GM10847 (cell line): ENCODE data around the gene TBX4.

Experiments used
- POLR2A ChIP-seq: IDR thresholded peaks from 2 replicates; pipeline ENCODE4 v1.6.1; 2011; ENCODE audit not compliant: insufficient read length; ENCODE audit errors: extremely low read depth

Gene TBX4

DNA sequence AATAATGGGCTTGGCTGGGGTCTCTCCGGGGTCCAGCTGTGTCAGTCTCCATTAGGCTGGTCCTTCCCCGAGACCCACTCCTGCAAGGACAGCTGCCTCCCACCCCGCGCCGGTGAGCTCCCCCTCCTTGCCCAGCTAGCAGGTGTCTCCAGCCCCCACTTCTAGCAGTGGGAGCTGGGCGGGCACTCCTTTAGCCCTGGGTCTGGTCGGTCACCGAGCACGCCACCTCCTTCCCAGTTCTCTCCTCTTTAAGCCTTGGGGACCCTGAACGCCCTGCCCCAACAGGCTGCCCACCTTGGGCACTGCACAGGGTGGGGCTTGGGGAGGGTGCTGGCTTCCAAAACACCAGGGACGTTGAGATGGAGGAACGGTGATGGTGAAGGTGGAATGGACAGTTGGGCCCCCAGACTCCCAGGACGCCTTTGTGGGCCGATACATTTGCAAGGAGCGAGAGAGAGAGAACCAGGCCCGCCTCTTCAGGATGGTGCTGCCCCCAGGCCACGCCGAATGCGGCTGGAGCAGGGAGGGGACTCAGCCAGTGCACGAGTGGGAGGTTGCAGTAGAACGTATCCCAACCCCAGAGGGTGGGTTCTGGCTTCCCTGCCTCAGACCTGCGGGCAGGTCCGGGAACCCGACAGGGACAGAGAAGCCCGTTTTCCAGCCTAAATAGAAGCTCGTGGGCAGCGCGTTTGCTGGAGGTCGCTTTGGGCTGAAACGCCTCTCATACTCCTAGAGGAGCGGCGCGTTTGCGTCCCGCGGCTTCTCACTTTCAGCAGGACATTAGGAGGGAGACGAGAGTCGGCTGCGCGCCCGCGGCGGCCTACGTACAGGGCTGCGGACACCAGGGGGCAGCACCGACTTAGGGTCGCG lies 41.8 kb upstream of the TBX4 start:
- TF ChIP-seq POLR2A: no peak

DNA sequence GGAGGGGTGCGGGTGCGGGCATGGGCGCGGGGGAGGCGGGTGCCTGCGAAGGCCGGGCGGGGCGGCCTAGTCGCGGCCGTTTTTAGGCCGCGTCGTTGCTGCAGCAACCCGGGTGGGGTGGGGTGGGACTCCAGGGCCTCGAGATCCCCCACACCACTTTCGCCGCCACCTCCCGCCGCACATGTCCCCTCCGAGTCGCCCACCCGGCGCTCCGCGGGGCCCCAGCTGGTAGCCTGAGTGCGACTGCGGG lies 41.3 kb upstream of the TBX4 start:
- no peak for TF ChIP-seq POLR2A

DNA sequence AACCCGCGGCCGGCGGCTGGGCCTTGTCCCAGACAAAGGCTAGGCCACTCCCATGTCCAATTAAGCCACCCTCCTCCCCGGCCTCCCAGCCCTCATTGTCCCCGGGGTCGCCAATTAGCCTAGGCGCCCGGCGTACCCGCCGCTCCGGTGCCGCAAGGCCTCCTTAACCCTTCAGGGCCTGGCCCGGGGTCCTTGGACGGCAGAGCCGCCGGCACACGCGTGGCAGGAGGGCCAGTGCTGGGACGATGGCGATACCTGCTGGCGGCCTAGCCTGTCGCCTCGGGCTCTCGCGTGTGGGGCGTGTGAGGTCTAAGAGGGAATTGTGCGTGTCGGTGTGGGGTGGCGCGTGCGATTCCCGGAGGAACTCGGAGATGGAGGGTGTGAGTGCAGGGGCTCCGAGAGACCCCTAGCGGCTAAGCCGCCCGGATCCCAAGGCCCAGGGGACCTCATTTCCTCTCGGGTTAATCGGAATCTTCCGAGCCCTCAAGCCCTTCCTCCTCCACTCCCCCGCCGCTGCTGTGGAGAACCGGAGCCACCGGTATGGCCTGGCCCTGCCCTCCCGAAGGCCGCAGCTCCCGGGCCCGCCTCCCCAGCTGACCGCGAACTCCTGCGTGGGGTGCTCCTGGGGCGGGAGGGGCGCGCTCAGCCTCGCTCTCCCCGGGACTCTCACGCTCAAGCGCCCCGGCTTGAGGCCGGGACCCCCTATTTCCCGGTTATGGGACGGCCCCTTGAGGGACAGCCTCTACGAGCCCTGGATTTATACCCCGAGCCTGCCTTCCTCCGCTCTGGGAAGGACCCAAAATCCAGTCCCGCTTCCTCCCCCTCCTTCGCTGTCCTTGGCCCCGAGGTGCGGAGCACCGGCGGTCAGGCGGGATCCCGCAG lies 40.7 kb upstream of the TBX4 start:
- no peak for TF ChIP-seq POLR2A

DNA sequence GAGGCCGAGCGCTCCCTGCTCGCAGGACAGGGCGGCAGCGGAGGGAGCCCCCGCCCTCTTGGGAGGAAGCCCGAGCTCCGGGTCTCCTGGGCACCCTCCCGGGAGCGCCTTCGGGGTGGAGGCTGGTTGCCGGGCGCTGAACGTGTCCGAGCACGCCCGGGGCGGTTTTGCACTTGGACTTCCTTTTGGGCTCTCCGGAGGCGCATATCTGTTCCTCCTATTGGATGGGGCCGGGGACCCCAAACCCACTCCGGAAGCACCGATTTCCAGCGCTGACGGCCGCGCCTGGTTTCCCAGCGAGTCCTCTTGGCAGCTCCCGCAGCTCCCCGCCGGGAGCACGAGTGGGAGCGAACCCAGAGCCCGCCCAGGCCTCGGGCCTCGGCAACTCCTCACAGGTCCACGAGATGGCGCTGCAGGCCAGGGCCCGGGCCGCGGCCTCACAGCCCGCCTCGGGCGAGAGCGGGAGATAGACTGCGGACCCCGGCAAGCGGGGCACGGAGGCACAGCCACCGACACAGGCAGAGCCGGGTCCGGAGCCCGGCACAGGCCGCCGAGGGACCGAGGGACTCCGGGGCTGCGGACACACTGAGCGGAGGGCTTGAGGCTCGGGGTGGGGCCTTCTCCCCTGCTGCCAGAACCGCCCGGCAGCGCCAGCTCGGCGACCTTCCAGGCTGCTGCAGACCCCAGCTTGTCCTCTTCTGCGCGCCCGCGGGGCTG lies 39.9 kb upstream of the TBX4 start:
- no peak for TF ChIP-seq POLR2A

DNA sequence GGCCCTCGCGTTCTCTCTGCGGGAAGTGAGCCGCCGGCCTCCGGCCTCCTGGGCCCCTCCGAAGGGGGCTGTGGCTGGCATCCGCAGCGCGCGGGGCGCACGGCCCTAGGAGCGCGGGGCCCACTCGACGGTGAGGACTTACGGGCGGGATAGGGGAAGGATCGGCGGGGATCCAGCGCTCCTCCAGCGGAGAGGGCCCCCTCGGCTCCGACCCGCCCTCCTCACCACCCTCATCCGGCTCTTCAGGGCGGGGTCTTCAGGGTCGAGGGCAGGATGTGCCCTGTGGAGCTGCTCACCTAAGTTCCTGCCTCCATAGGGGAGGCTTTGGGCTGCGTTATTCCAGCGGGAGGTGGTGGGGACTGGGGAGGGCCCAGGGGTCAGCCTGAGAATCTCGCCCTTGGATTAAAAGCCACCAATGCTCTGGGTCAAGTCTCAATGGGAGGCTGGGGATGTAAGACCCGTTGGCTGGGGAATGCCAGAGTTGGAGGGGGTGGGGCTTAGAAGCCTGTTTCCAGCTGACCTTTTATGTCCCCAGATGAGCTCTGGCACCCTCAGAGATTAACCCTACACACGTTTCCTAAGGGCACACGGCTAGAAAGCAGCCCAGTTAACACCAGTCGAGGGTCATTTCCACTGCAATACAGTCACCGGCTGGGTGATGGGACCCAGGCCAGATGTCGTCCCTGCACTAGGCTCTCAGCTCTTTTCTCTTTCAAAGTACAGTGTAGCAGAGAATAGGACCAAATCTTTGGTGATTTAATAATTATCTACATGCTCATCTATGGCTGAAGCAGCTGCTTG lies 39.2 kb upstream of the TBX4 start:
- no peak for TF ChIP-seq POLR2A

DNA sequence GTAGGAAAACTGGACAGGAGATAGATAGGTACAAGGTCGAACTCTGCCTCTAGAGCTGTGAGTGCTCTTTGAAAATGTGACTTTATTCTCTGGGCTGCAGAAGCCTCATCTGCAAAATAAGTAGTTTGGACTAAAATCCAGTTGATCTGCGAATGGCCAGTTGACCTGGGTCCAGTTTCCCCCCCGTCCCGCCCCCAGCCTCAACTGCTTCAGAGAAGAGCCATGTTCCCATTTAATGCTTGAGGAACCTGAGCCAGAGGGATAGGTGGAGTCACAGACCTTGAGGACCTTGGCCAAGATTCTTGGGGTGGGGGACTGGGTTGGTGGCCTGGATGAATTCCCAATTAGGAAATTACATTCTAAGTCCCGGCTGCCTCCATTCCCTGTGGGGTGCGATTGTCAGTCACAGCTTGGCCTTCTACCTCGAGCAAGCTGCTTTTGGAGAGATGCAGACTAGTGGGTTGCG lies 38.5 kb upstream of the TBX4 start:
- TF ChIP-seq POLR2A: no peak

DNA sequence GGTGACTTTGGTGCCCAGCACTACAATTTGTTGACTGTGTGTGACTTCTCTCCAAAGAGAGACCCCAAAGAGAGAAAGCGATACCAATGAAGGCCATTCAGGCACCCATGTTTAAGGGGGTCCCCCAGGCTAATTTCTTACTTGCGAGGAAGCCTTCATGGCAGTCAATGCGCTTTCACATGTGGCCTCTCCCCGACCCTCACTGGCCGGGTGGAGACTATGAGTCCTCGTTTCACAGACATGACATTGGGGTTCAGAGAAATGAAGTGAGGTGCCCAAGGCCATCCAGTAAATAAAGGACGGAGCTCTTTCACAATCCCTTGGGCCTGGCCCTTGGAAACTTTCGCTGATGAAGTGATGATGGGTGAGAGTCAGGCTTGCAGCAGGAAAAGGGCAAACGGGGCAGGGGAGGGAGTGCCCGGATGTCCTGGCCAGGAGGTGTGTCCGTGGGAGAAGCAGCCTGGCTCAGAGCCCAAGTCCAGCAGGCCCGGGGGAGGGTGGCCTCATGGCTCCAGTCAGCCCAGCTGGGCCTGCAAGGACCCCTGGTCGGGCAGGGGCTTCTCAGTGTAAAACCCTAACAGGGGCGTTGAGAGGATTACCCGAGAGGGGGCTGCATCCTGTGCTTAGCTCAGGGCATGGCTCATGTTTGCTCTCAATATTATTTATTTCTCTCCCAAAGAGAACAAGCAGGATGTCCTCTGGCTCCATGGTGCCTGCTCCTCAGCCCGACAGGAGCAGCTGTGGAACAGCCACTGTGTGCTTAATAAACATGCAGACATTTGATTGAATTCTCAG lies 37.9 kb upstream of the TBX4 start:
- no peak for TF ChIP-seq POLR2A

DNA sequence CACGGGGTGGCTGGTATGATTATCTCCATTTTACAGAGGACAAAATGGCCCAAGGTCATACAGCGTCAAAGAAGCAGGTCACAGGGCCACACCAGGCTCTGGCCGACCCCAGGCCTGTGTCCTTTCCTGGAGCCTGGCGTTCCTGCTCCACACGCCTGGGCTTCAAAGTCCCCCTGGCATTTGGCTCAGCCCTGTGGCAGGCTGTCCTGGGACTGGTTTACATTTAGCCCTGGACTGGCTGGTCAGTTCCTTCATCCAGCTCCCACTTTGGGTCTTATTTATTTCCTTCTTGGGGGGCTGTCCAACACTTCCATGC lies 37.3 kb upstream of the TBX4 start:
- TF ChIP-seq POLR2A: no peak

DNA sequence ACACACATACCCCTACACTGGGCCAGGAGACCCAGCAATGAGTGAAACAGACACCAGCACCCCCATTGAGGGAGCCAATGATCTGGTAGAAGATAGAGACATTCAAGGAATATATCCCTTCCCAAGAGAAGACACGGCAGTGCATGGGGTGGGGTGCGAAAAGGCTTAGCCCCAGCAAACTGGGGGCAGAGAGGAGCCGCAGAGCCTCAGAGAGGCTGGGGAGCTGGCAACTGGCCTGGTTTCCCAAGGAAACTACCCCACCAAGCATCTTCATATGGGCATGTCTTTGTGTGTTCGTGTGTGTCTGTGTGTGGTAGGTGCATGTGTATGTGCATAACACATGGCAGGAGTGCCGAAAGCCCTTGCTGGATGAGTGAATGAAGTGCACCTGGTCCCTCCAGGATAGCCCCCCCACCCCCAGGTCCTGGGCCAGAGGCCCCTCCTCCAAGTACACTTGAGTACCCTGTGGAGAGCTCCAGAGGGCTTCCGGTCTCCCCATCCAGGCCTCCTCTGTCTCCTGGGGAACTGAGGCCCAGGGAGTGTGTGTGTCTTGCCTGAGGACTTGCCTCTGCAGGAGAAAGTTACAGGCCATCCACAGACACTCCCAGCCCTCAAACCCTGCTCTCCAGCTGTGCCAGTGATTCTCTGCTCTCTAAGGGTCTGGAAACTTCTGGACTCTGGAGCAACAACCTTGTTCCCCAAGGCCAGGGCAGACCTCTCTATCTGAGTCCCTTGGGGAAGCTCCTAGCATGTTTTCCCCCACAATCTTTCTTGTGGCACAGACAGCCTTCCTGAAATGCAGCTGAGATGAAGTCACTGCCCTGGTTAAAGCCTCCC lies 36.6 kb upstream of the TBX4 start:
- no peak for TF ChIP-seq POLR2A

DNA sequence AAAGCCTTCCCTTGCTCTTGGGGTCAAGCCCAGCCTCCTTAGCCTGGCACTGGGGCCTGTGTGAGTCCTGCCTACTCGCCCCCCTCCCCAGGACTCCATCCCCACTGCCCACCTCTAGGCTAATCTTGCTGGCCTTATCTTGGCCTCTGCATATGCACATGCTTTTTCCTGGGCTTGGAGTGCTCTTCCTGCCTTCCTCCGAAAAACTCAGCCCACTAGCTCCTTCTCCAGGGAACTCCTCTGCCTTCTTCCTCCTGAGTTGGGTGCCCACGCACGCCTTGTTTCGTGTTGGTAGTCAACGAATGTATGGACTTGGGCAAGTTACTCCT lies 36.0 kb upstream of the TBX4 start:
- no peak for TF ChIP-seq POLR2A

DNA sequence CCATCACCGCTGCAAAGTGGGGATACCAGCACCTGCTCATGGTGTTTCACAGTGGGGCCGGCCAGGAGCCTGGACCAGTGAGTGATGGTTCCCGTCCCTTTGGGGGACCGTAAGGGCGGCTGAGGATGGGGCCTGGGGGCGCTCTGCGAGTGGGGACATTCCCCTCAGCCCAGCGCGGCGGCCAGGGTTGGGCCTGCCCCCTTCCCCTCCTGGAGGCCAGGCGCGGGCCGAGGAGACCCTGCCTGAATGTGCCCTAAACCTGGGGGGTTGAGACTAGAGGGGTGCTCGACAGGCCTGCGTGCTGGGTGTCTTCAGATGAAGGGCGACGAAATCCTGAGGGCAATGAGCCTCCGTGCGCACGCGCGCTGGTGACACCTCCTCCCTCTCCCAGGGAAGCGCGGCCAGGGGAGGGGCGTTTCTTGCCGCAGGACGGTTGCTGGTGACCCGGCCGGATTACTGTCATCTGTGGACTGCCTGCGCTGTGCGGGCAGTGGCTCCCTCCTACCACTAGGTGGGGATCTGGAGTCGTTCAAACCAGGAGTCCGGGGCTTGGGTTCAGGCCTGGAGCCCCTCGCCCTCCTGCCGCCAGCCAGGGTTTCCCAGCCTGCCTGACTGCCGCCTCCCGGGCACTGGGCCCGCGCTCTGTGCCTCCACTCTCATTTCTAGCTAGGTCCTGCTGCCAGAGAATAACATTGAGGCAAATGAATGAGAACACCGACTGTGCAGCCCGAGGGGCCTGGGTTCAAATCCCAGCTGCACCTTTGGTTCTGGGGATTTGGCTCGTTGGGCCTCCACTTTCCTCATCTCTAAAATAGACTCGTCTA lies 35.5 kb upstream of the TBX4 start:
- no peak for TF ChIP-seq POLR2A

DNA sequence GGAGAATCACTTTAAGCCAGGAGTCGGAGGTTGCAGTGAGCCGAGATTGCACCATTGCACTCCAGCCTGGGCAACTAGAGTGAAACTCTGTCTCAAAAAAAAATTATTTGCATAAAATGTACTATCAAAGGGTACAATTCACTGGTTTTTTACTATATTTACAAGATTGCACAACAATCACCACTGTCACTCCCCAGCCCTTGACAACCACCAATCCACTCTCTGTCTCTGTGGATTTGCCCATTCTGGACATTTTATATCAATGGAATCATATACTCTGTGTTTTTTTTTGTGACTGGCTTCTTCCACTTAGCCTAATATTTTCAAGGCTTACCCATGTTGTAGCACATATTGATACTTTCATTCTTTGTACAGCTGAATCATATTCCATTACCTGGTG lies 33.8 kb upstream of the TBX4 start:
- no peak for TF ChIP-seq POLR2A

DNA sequence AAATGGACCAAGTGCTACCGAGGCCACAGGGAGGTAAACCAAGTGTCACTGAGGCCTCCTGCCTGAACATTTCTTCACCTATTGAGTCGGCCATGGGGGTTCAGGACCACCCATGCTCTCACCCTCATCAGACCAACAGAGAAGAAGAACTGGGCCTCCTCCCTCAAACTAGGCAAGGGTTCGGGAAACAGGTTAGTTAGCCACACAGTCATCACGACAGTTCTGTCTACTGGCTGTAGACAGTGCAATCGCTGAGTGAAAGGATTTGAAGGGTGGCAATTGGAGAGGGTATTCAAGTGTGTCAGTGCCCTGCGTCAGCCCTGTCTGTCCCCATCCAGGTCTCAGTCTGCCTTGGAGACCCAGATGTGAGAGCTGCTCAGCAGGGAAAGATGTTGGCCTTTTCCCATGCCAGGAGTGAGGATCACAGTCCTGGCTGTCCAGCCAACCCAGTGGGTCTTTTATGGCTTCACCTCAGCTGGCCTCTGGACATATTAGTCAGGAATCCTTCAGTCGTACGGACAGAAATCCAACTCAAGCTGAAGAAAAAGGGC lies 32.7 kb upstream of the TBX4 start:
- no peak for TF ChIP-seq POLR2A

DNA sequence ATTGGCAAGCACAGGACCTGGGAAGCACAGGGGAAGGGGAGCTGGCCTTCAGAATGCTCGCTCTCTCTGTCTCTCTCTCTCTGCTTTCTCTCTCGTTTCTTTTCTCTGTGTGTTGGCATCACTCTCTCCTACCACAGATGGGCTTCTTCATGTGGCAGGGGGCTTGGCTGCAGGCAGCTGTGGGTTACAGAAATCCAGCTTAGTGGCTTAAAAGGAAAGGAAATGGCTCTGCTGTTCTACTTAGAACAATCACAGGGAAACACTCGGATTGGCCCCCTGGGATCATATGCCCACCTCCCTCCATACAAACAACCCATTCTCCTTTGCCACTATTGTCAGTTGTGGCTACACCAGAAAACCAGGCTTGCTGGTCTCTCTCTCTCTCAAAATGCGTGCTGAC lies 32.2 kb upstream of the TBX4 start:
- no peak for TF ChIP-seq POLR2A
